Stimulated activated CD8-positive, alpha-beta memory T cell treated with anti-CD3 and anti-CD28 coated beads, Interleukin-15, amount 100 ng/mL, for 1 hour (primary cell): Measurements from ENCODE around the gene KXD1.

Experiments
- DNase-seq: peaks from one replicate; pipeline ENCODE4 v3.0.0-alpha.2; 2020; ENCODE audit warnings: low read depth

Gene KXD1

GRCh38 chr19:18613589-18614234 lies 56.0 kb downstream of the KXD1 start:
- DNase-seq = no peak

DNA sequence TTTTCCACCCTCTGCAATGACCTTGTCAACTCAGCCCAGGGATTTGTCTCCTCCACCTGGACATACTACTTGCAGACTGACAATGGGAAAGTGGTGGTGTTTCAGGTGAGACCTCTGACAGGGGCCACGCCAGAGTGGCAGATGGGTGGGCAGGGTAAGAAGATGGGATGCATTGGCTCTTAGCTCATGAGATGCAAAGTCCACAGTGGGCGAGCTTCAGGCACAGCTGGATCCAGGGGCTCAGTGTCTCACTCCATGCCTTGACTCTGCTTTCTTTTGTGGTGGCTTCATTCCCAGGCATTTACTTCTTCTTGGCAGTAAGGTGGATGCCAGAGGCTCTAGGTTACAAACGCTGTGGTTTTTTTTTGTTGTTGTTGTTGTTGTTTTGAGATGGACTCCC lies 58.4 kb downstream of the KXD1 start:
- DNase-seq = no peak

- DNase-seq = no peak
These were observed 59.9 kb downstream of the KXD1 start for GRCh38 chr19:18617562-18617961.

- no peak for DNase-seq
These were observed 60.6 kb downstream of the KXD1 start for GRCh38 chr19:18618236-18618635.
